Natural killer cell (primary cell): Measurements from ENCODE around the gene SCTR. TPM values are rescaled to one million over a fixed set of nuclear protein-coding genes. Genes with fewer than 3 reads are reported as not detected.

Experiments
- ATAC-seq, 3 donors: fragments of 150-1000 bp in 2 of 3; fragments of 200-7000 bp in 1 of 3; cut with Tn5 transposase; 1 replicate in 1 of 3; 2 replicates in 2 of 3; pipeline ENCODE4 v1.10.0; 2021; ENCODE audit warnings: mild to moderate bottlenecking in 2 of 3, moderate library complexity in 2 of 3
- DNase-seq, 2 donors: peaks; one replicate each; pipeline versions ENCODE4 v3.0.0 to v3.0.0-alpha.2; 2013 to 2021; ENCODE audit warnings: mixed read lengths in 1 of 2
- H3K27ac ChIP-seq: one replicate; pipeline ENCODE4 v1.5.1; 2013; ENCODE audit warnings: mild to moderate bottlenecking, low read length
- H3K27me3 ChIP-seq: one replicate; pipeline ENCODE4 v1.6.1; 2013; ENCODE audit warnings: low read length; ENCODE audit not compliant: control insufficient read depth, insufficient read depth
- H3K36me3 ChIP-seq: one replicate; pipeline ENCODE4 v1.6.1; 2013; ENCODE audit warnings: low read length; ENCODE audit not compliant: control insufficient read depth, insufficient read depth
- H3K4me1 ChIP-seq: one replicate; pipeline ENCODE4 v1.6.1; 2013; ENCODE audit warnings: low read length; ENCODE audit not compliant: control insufficient read depth, insufficient read depth
- H3K4me3 ChIP-seq: one replicate; pipeline ENCODE4 v1.5.1; 2013; ENCODE audit warnings: low read length
- H3K9me3 ChIP-seq: one replicate; pipeline ENCODE4 v1.6.1; 2013; ENCODE audit warnings: low read length; ENCODE audit not compliant: control insufficient read depth, insufficient read depth
- H3K27ac Mint-ChIP-seq, 2 donors: one replicate each; pipeline ENCODE4 v1.8.0; 2022; ENCODE audit warnings: mild to moderate bottlenecking in 2 of 2, mixed read lengths in 2 of 2, moderate library complexity in 1 of 2
- H3K27me3 Mint-ChIP-seq, 2 donors: one replicate each; pipeline ENCODE4 v1.8.0; 2022; ENCODE audit warnings: low read depth in 2 of 2, mixed read lengths in 2 of 2
- H3K36me3 Mint-ChIP-seq: one replicate; pipeline ENCODE4 v1.8.0; 2022; ENCODE audit warnings: mixed read lengths
- H3K4me1 Mint-ChIP-seq, 2 donors: one replicate each; pipeline ENCODE4 v1.8.0; 2022; ENCODE audit warnings: mixed read lengths in 2 of 2
- H3K4me3 Mint-ChIP-seq: one replicate; pipeline ENCODE4 v1.8.0; 2022; ENCODE audit warnings: mild to moderate bottlenecking, moderate library complexity, mixed read lengths
- H3K9me3 Mint-ChIP-seq, 2 donors: one replicate each; pipeline ENCODE4 v1.8.0; 2022; ENCODE audit warnings: mixed read lengths in 2 of 2
- CTCF ChIP-seq: fragments of 200-600 bp; IDR thresholded peaks from one replicate; pipeline ENCODE4 v1.8.0; 2022; ENCODE audit warnings: antibody characterized with exemption
- WGBS: methylation state at CpG from one replicate; pipeline ENCODE4 v1.1.7; 2013; ENCODE audit warnings: missing lambda C conversion rate; ENCODE audit not compliant: insufficient coverage; 5-methylcytosine and 5-hydroxymethylcytosine counted together
- intact Hi-C: fragments of 100-400 bp; cut with micrococcal nuclease; formaldehyde crosslinking; loops from one replicate; pipeline ENCODE4 v1.14.2; 2022
- total RNA-seq, 4 donors: library from RNA; stranded (reverse); fragments of 120-200 nt in 1 of 4; gene quantifications; one replicate each; pipeline versions ENCODE4 v1.2.3 to v1.2.4, GENCODE V29; 2013 to 2022

SCTR gene
- total RNA-seq, 3 donors from 2014 or later (not counting 1 experiment from before 2014, with no cell fraction given), result not detected

GRCh38 chr2:119436993-119437772, 87.1 kb downstream of the SCTR start:
- no peak for TF ChIP-seq CTCF
- DNase-seq (no peak), ATAC-seq (no peak)
- Mint-ChIP-seq H3K4me3 (no peak overlapping the region), H3K4me1 (peaks cover 3% of the 10 kb centered on the region in 2 donors), H3K27ac (no peak overlapping the region), H3K9me3 (no peaks in the 10 kb centered on the region), H3K27me3 (peaks cover 22 to 23% of the 10 kb centered on the region in 2 donors), H3K36me3 (no peaks in the 10 kb centered on the region)
- H3K4me3 ChIP-seq, result no peak overlapping the region
- H3K36me3 ChIP-seq, result no peaks in the 10 kb centered on the region
- peaks cover 8% of the 10 kb centered on the region for H3K27me3 ChIP-seq
- WGBS, result 90% methylated on average over 22 of the region's 22 CpGs
- no peaks in the 10 kb centered on the region for H3K9me3 ChIP-seq
- peaks cover 4% of the 10 kb centered on the region for H3K4me1 ChIP-seq
- intact Hi-C loops, result no loop called here
- no peak overlapping the region for H3K27ac ChIP-seq

- Histone ChIP-seq H3K36me3 (no peaks in the 10 kb centered on the region), H3K4me3 (no peak overlapping the region), H3K27ac (no peak overlapping the region), H3K27me3 (peaks cover 14% of the 10 kb centered on the region), H3K9me3 (no peaks in the 10 kb centered on the region), H3K4me1 (peaks cover 10% of the 10 kb centered on the region)
- ATAC-seq, result no peak
- Mint-ChIP-seq H3K9me3 (no peaks in the 10 kb centered on the region), H3K27me3 (peaks cover 24% of the 10 kb centered on the region in 2 donors), H3K36me3 (no peaks in the 10 kb centered on the region), H3K4me1 (peaks cover 5 to 6% of the 10 kb centered on the region in 2 donors), H3K4me3 (no peak overlapping the region), H3K27ac (no peak overlapping the region)
- intact Hi-C loops, result no loop called here
- TF ChIP-seq CTCF, result no peak
- 60% methylated on average over 7 of the region's 7 CpGs for WGBS
- no peak for DNase-seq
Observed at GRCh38 chr2:119435953-119436297, 88.4 kb downstream of the SCTR start.

GRCh38 chr2:119435081-119435952, 89.0 kb downstream of the SCTR start:
- no peak for DNase-seq
- H3K27ac Mint-ChIP-seq, result no peak overlapping the region
- Histone ChIP-seq H3K27ac (no peak overlapping the region), H3K36me3 (no peaks in the 10 kb centered on the region), H3K9me3 (no peaks in the 10 kb centered on the region), H3K27me3 (peaks cover 14% of the 10 kb centered on the region), H3K4me1 (peaks cover 10% of the 10 kb centered on the region), H3K4me3 (no peak overlapping the region)
- H3K36me3 Mint-ChIP-seq, result no peaks in the 10 kb centered on the region
- no peak overlapping the region for H3K4me3 Mint-ChIP-seq
- no peak for TF ChIP-seq CTCF
- ATAC-seq, result no peak
- H3K9me3 Mint-ChIP-seq, result no peaks in the 10 kb centered on the region
- H3K4me1 Mint-ChIP-seq, result peaks cover 5 to 6% of the 10 kb centered on the region in 2 donors
- H3K27me3 Mint-ChIP-seq, result peaks cover 27 to 30% of the 10 kb centered on the region in 2 donors
- intact Hi-C loops, result no loop called here
- WGBS, result 83% methylated on average over 6 of the region's 6 CpGs
